OCI-LY1 (cell line): ENCODE results near the gene C19orf25.

Experiments
- H2AFZ ChIP-seq: fragments of 200-600 bp; sonication (generic), shearing (Covaris generic); 2 replicates; pipeline ENCODE4 v1.6.0; 2014; ENCODE audit warnings: antibody characterized with exemption, mild to moderate bottlenecking, low read length
- H3F3A ChIP-seq: fragments of 200-600 bp; sonication (generic), shearing (Covaris generic); 2 replicates; pipeline ENCODE4 v1.6.0; 2014; ENCODE audit warnings: mild to moderate bottlenecking, antibody characterized with exemption, low read length, moderate library complexity; ENCODE audit not compliant: insufficient read depth
- H3K27ac ChIP-seq: fragments of 200-600 bp; sonication (generic); 2 replicates; pipeline ENCODE4 v1.5.1; 2014; ENCODE audit warnings: low read length, mixed run types, mild to moderate bottlenecking, low read depth; ENCODE audit not compliant: poor library complexity, severe bottlenecking
- H3K27me3 ChIP-seq: fragments of 200-600 bp; sonication (generic); 2 replicates; pipeline ENCODE4 v1.6.0; 2014; ENCODE audit warnings: antibody characterized with exemption, mild to moderate bottlenecking, low read length, moderate library complexity; ENCODE audit not compliant: insufficient read depth
- H3K36me3 ChIP-seq: fragments of 200-600 bp; sonication (generic); 2 replicates; pipeline ENCODE4 v1.6.1; 2014; ENCODE audit warnings: mild to moderate bottlenecking, antibody characterized with exemption, low read length, moderate library complexity, mixed read lengths; ENCODE audit not compliant: insufficient read depth
- H3K4me1 ChIP-seq: fragments of 200-600 bp; sonication (generic); 2 replicates; pipeline ENCODE4 v1.5.1; 2014; ENCODE audit warnings: mild to moderate bottlenecking, low read length, moderate library complexity; ENCODE audit not compliant: insufficient read depth, severe bottlenecking
- H3K4me2 ChIP-seq: fragments of 200-600 bp; sonication (generic), shearing (Covaris generic); 2 replicates; pipeline ENCODE4 v1.6.1; 2014; ENCODE audit warnings: low read length
- H3K4me3 ChIP-seq: fragments of 200-600 bp; sonication (generic); 2 replicates; pipeline ENCODE4 v1.5.1; 2014; ENCODE audit warnings: low read length, low read depth, mild to moderate bottlenecking, mixed read lengths; ENCODE audit not compliant: poor library complexity, severe bottlenecking
- H3K79me2 ChIP-seq: fragments of 200-600 bp; shearing (Covaris generic); 2 replicates; pipeline ENCODE4 v1.6.1; 2016; ENCODE audit warnings: mixed run types, low read length, mixed read lengths; ENCODE audit not compliant: insufficient read depth
- H3K9ac ChIP-seq: fragments of 200-600 bp; sonication (generic), shearing (Covaris generic); 2 replicates; pipeline ENCODE4 v1.6.1; 2014; ENCODE audit warnings: mild to moderate bottlenecking, low read length, mixed read lengths
- H3K9me2 ChIP-seq: fragments of 200-600 bp; sonication (generic), shearing (Covaris generic); 2 replicates; pipeline ENCODE4 v1.6.1; 2014; ENCODE audit warnings: low read depth, mild to moderate bottlenecking, low read length, mixed read lengths
- H3K9me3 ChIP-seq: fragments of 200-600 bp; shearing (Covaris generic); 2 replicates; pipeline ENCODE4 v1.6.1; 2014; ENCODE audit warnings: low read length, mixed read lengths
- H4K20me1 ChIP-seq: fragments of 200-600 bp; sonication (generic), shearing (Covaris generic); 2 replicates; pipeline ENCODE4 v1.6.0; 2016; ENCODE audit warnings: mild to moderate bottlenecking, low read length; ENCODE audit not compliant: insufficient read depth
- EZH2 ChIP-seq: fragments of 200-600 bp; sonication (generic), shearing (Covaris generic); IDR thresholded peaks from 2 replicates; pipeline ENCODE4 v1.8.0; 2017; ENCODE audit warnings: borderline replicate concordance, mixed run types, mild to moderate bottlenecking, antibody characterized with exemption, low read length, moderate library complexity, mixed read lengths
- TF ChIP-seq, protein P1 (sequence below): fragments of 200-600 bp; sonication (generic), shearing (Covaris generic); IDR thresholded peaks from 2 replicates; pipeline ENCODE4 v1.5.1; 2017; ENCODE audit warnings: mild to moderate bottlenecking, antibody characterized with exemption, low read length, moderate library complexity, mixed read lengths

The C19orf25 gene

DNA sequence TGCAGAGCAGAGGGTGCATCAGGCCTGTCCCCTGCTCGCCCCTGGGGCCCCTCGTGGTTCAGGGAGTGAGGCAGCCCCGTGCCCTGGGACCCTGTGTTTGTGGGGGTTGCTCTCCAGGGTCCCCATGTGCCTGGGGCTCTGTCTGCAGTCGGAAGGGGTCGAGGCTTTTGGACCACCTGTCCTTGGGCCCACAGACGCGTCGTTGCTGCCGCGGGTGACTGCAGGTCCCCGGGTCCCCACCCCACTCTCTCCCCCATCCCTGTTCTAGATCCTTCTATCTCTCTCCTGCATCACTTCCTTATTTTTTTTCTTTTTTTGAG is 9.2 kb upstream of the C19orf25 start:
- no peak overlapping the region for H2AFZ ChIP-seq
- H3K79me2 ChIP-seq = no peaks in the 10 kb centered on the region
- H3K9ac ChIP-seq = no peak overlapping the region
- H4K20me1 ChIP-seq = no peaks in the 10 kb centered on the region
- TF ChIP-seq, protein P1, sequence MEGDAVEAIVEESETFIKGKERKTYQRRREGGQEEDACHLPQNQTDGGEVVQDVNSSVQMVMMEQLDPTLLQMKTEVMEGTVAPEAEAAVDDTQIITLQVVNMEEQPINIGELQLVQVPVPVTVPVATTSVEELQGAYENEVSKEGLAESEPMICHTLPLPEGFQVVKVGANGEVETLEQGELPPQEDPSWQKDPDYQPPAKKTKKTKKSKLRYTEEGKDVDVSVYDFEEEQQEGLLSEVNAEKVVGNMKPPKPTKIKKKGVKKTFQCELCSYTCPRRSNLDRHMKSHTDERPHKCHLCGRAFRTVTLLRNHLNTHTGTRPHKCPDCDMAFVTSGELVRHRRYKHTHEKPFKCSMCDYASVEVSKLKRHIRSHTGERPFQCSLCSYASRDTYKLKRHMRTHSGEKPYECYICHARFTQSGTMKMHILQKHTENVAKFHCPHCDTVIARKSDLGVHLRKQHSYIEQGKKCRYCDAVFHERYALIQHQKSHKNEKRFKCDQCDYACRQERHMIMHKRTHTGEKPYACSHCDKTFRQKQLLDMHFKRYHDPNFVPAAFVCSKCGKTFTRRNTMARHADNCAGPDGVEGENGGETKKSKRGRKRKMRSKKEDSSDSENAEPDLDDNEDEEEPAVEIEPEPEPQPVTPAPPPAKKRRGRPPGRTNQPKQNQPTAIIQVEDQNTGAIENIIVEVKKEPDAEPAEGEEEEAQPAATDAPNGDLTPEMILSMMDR = no peak
- no peak for TF ChIP-seq EZH2
- H3K4me3 ChIP-seq = no peak overlapping the region
- H3K4me2 ChIP-seq = no peak overlapping the region
- H3K9me3 ChIP-seq = no peaks in the 10 kb centered on the region
- no peak overlapping the region for H3K27ac ChIP-seq
- no peaks in the 10 kb centered on the region for H3K9me2 ChIP-seq
- H3F3A ChIP-seq = no peaks in the 10 kb centered on the region
- no peaks in the 10 kb centered on the region for H3K36me3 ChIP-seq
- no peaks in the 10 kb centered on the region; the same call in 1 of the 2 replicates for H3K27me3 ChIP-seq
- peaks cover 13% of the 10 kb centered on the region for H3K4me1 ChIP-seq

DNA sequence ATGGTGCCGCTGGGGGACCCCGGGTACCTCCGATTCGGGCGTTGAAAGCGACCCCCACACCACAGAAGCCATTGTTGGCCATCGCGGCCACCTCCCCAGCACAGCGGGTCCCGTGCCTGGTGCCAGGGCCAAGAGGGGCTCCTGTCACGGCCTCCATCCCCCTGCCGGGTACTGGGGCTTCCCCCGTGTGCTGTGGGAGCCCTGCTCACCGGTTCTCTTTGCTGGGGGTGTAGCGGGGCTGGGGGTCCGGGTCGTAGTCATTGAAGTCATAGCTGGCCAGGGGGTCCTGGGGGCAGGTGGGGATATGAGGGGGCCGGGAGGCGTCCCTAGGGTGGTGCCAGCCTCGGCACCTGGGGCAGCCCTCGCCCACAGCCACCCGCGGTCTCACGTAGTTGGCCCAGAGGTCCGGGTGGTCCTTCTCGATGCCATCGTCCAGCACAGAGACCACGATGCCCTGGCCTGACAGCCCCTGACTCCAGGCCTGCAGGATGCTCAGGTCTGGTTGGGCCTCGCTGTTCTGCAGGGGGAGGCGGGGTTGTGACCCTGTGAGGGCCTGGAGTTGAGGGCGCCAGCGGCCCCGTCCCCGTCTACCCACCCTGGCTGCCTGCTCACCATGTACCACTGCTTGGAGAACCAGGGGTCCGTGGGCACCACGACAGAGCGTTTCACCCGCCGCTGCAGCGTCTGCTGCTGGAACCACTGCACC is 8.7 kb upstream of the C19orf25 start:
- H3K27me3 ChIP-seq = no peaks in the 10 kb centered on the region; the same call in 1 of the 2 replicates
- no peaks in the 10 kb centered on the region for H3K79me2 ChIP-seq
- no peaks in the 10 kb centered on the region for H4K20me1 ChIP-seq
- H3K9me3 ChIP-seq = no peaks in the 10 kb centered on the region
- H2AFZ ChIP-seq = no peak overlapping the region
- peaks cover 13% of the 10 kb centered on the region for H3K4me1 ChIP-seq
- H3K4me3 ChIP-seq = no peak overlapping the region
- H3K4me2 ChIP-seq = no peak overlapping the region
- no peaks in the 10 kb centered on the region for H3K36me3 ChIP-seq
- no peaks in the 10 kb centered on the region for H3K9me2 ChIP-seq
- no peaks in the 10 kb centered on the region for H3F3A ChIP-seq
- TF ChIP-seq, protein P1 = no peak
- TF ChIP-seq EZH2 = no peak
- H3K9ac ChIP-seq = no peak overlapping the region
- no peak overlapping the region for H3K27ac ChIP-seq

DNA sequence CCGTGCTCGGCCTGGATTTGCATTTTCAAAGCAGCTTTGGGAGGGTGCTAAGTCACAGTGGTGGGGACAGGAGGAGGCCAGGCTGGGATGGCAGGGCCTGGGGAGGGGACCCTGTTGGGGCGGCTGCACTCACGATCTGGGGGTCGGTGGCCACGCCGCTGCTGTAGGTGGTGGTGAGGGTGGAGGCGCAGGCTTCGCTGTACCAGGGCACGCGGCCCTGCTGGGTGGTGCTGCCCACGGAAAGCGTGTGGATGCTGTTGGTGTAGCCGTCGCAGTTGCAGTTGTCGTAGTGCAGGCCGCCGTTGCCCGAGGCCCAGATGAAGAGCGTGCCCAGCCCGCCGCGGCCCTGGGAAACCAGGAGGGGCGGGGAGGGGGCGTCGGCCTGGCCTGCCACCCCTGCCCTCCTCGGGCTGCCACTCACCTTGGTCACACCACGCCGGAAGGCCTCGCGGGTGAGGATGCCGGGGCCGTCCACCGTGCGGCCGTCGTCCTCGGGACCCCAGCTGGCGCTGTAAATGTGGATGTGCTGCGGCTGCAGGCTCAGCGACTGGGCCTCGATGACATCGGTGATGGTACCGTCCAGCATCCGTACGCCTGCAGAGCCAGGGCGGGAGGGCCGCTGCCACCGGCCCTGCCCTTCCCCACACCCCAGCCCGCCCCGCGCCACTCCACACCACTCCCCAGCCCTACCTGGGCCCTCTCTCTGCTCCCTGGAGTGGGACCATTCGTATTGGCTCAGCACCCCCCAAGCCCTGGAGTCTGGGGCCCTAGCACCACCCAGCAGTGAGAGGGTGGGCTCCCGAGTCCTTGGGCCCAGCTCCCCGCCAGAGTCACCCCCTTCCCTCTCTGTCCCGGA is 7.9 kb upstream of the C19orf25 start:
- Histone ChIP-seq H3K9me2 (no peaks in the 10 kb centered on the region), H3K4me2 (no peak overlapping the region), H3K9ac (no peak overlapping the region), H3K79me2 (no peaks in the 10 kb centered on the region), H4K20me1 (no peaks in the 10 kb centered on the region), H3K27ac (no peak overlapping the region), H3K4me3 (no peak overlapping the region), H2AFZ (no peak overlapping the region), H3K9me3 (no peaks in the 10 kb centered on the region), H3F3A (no peaks in the 10 kb centered on the region), H3K36me3 (no peaks in the 10 kb centered on the region), H3K4me1 (peaks cover 13% of the 10 kb centered on the region), H3K27me3 (no peaks in the 10 kb centered on the region; the same call in 1 of the 2 replicates)
- no peak for TF ChIP-seq EZH2
- TF ChIP-seq, protein P1 = no peak
